DOHH2 (cell line): ENCODE results near the gene BRAP.
"Not testable (repeated sequence)": the region's sequence is repeated elsewhere in the genome, so short reads cannot be mapped to it uniquely, and the experiment has no call there.

ENCODE experiments used
- H3F3A ChIP-seq: fragments of 200-600 bp; sonication (generic), shearing (Covaris generic); 2 replicates; pipeline ENCODE4 v1.6.0; 2016; ENCODE audit warnings: antibody characterized with exemption, mild to moderate bottlenecking; ENCODE audit not compliant: control insufficient read depth, insufficient read depth
- H3K27ac ChIP-seq: fragments of 200-600 bp; sonication (generic); 2 replicates; pipeline ENCODE4 v1.5.1; 2014; ENCODE audit warnings: low read depth, mild to moderate bottlenecking, low read length, moderate library complexity
- H3K27me3 ChIP-seq: fragments of 200-600 bp; sonication (generic); 2 replicates; pipeline ENCODE4 v1.6.1; 2014; ENCODE audit warnings: mild to moderate bottlenecking, low read length, mixed read lengths; ENCODE audit not compliant: control insufficient read depth
- H3K36me3 ChIP-seq: fragments of 200-600 bp; sonication (generic); 2 replicates; pipeline ENCODE4 v1.6.1; 2014; ENCODE audit warnings: mild to moderate bottlenecking, low read length, moderate library complexity, mixed read lengths; ENCODE audit not compliant: control insufficient read depth
- H3K4me1 ChIP-seq: fragments of 200-600 bp; sonication (generic); 2 replicates; pipeline ENCODE4 v1.6.1; 2014; ENCODE audit warnings: mild to moderate bottlenecking, low read length, mixed read lengths; ENCODE audit not compliant: control insufficient read depth
- H3K4me2 ChIP-seq: fragments of 200-600 bp; sonication (generic); 2 replicates; pipeline ENCODE4 v1.6.0; 2014; ENCODE audit warnings: mild to moderate bottlenecking, low read length, moderate library complexity
- H3K4me3 ChIP-seq: fragments of 200-600 bp; sonication (generic); 2 replicates; pipeline ENCODE4 v1.5.1; 2014; ENCODE audit warnings: mild to moderate bottlenecking, low read length, mixed read lengths
- H3K79me2 ChIP-seq: fragments of 200-600 bp; sonication (generic); 2 replicates; pipeline ENCODE4 v1.6.1; 2014; ENCODE audit warnings: mild to moderate bottlenecking, low read length, mixed read lengths; ENCODE audit not compliant: control insufficient read depth
- H3K9me2 ChIP-seq: fragments of 200-600 bp; sonication (generic); replicated peaks from 2 replicates; pipeline ENCODE4 v1.6.1; 2014; ENCODE audit warnings: mild to moderate bottlenecking, low read length, mixed read lengths; ENCODE audit not compliant: control insufficient read depth
- H3K9me3 ChIP-seq: fragments of 200-600 bp; sonication (generic); 2 replicates; pipeline ENCODE4 v1.6.1; 2014; ENCODE audit warnings: antibody characterized with exemption, low read length, mixed read lengths; ENCODE audit not compliant: control insufficient read depth, insufficient read depth
- H4K20me1 ChIP-seq: fragments of 200-600 bp; sonication (generic); 2 replicates; pipeline ENCODE4 v1.6.0; 2014; ENCODE audit warnings: low read depth, mild to moderate bottlenecking, antibody characterized with exemption, low read length, moderate library complexity; ENCODE audit not compliant: control insufficient read depth, insufficient read depth
- EZH2phosphoT487 ChIP-seq: fragments of 200-600 bp; sonication (generic); IDR thresholded peaks from 2 replicates; pipeline ENCODE4 v1.6.1; 2017; ENCODE audit warnings: borderline replicate concordance, mild to moderate bottlenecking, antibody characterized with exemption, low read length, moderate library complexity, mixed read lengths
- TF ChIP-seq, protein P1 (sequence below): fragments of 200-600 bp; sonication (generic); IDR thresholded peaks from one replicate; pipeline ENCODE4 v1.5.1; 2014; ENCODE audit warnings: antibody characterized with exemption, mild to moderate bottlenecking, low read depth, low read length; ENCODE audit not compliant: poor library complexity, severe bottlenecking

The BRAP gene

DNA sequence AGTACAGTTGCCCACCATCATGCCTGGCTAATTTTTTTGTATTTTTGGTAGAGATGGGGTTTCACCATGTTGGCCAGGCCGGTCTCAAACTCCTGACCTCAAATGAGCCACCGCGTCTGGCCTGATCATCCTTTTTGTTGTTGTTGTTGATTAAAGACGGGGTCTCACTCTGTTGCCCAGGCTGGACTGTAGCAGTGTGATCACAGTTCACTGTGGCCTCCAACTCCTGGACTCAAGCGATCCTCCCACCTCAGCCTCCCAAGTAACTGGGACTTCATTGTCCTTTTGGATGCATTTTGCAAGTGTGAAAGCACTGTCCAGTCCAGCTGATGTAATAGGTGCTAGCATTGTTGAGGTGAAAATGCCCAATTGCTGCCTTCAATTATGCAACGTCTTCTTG lies 59.5 kb downstream of the BRAP start:
- H3K27ac ChIP-seq: no peak overlapping the region
- H4K20me1 ChIP-seq: no peaks in the 10 kb centered on the region
- H3K27me3 ChIP-seq: no peaks in the 10 kb centered on the region
- H3K4me3 ChIP-seq: no peak overlapping the region
- H3F3A ChIP-seq: no peaks in the 10 kb centered on the region
- H3K79me2 ChIP-seq: no peaks in the 10 kb centered on the region
- no peaks in the 10 kb centered on the region for H3K9me2 ChIP-seq
- H3K4me1 ChIP-seq: no peaks in the 10 kb centered on the region
- H3K36me3 ChIP-seq: no peaks in the 10 kb centered on the region
- H3K9me3 ChIP-seq: no peaks in the 10 kb centered on the region
- TF ChIP-seq, protein P1, sequence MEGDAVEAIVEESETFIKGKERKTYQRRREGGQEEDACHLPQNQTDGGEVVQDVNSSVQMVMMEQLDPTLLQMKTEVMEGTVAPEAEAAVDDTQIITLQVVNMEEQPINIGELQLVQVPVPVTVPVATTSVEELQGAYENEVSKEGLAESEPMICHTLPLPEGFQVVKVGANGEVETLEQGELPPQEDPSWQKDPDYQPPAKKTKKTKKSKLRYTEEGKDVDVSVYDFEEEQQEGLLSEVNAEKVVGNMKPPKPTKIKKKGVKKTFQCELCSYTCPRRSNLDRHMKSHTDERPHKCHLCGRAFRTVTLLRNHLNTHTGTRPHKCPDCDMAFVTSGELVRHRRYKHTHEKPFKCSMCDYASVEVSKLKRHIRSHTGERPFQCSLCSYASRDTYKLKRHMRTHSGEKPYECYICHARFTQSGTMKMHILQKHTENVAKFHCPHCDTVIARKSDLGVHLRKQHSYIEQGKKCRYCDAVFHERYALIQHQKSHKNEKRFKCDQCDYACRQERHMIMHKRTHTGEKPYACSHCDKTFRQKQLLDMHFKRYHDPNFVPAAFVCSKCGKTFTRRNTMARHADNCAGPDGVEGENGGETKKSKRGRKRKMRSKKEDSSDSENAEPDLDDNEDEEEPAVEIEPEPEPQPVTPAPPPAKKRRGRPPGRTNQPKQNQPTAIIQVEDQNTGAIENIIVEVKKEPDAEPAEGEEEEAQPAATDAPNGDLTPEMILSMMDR: no peak
- TF ChIP-seq EZH2phosphoT487: no peak
- no peak overlapping the region for H3K4me2 ChIP-seq

DNA sequence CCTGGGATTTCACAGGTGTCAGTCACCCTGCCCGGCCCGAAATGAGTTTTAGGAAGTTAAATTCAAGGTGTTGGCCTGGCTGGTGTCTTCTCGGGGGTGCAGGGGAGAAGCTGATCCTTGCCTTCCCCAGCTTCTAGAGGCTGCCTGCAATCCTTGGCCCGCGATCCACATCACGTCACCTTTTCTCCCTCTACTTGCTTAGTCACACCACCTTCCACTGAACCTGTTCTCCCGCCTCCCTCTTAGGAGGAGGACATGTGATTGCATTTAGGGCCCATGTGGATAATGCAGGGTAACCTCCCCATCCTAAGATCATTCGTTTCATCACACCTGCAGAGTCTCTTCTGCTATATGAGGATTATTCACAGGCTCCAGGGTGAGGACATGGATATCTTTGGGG lies 61.2 kb downstream of the BRAP start:
- Histone ChIP-seq H3K4me1 (no peaks in the 10 kb centered on the region), H4K20me1 (no peaks in the 10 kb centered on the region), H3K36me3 (no peaks in the 10 kb centered on the region), H3K9me2 (no peaks in the 10 kb centered on the region), H3K79me2 (no peaks in the 10 kb centered on the region), H3F3A (no peaks in the 10 kb centered on the region), H3K4me2 (no peak overlapping the region), H3K9me3 (no peaks in the 10 kb centered on the region), H3K27me3 (no peaks in the 10 kb centered on the region), H3K4me3 (no peak overlapping the region), H3K27ac (no peak overlapping the region)
- TF ChIP-seq, protein P1: no peak
- TF ChIP-seq EZH2phosphoT487: no peak

DNA sequence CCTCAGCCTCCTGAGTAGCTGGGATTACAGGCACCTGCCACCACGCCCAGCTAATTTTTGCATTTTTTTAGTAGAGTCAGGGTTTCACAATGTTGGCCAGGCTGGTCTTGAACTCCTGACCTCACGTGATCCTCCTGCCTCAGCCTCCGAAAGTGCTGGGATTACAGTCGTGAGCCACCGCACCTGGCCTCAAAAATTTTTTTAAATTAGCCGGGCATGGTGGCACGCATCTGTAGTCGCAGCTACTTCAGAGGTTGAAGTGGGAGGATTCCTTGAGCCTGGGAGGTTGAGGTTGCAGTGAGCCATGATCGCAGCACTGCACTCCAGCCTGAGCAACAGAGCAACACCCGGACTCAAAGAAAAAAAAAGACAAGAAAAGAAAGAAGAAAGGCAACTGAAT lies 67.9 kb downstream of the BRAP start:
- H3K4me3 ChIP-seq, H3K27me3 ChIP-seq, H3F3A ChIP-seq, H3K79me2 ChIP-seq, H4K20me1 ChIP-seq, H3K9me3 ChIP-seq, H3K4me2 ChIP-seq, H3K36me3 ChIP-seq, H3K4me1 ChIP-seq, H3K9me2 ChIP-seq, H3K27ac ChIP-seq: not testable (repeated sequence)

DNA sequence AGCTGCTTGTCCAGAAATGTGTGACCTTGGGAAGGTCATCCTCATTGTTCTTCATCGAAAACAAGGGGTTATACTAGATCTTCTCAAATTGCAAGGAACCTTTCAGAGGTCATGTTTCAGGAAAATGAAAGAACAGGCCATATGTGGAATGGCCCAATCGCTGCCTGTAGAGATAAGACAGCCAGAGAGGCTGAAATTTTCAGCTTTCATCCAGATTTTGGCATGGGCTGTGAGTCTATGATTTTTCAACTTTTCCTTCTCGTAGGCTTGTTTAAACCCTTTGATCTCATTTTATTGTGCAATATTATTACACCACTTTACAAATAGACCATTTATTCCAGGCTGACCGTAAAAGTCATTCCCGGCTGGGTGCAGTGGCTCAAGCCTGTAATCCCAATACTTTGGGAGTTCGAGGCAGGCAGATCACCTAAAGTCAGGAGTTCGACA lies 69.6 kb downstream of the BRAP start:
- TF ChIP-seq EZH2phosphoT487: no peak
- TF ChIP-seq, protein P1: no peak
- H3K27ac ChIP-seq: no peak overlapping the region
- no peaks in the 10 kb centered on the region for H3K79me2 ChIP-seq
- no peaks in the 10 kb centered on the region for H3K9me2 ChIP-seq
- no peak overlapping the region for H3K4me3 ChIP-seq
- H3K27me3 ChIP-seq: no peaks in the 10 kb centered on the region
- H3F3A ChIP-seq: no peaks in the 10 kb centered on the region
- H4K20me1 ChIP-seq: no peaks in the 10 kb centered on the region
- H3K4me1 ChIP-seq: no peaks in the 10 kb centered on the region
- no peaks in the 10 kb centered on the region for H3K9me3 ChIP-seq
- H3K4me2 ChIP-seq: no peak overlapping the region
- H3K36me3 ChIP-seq: no peaks in the 10 kb centered on the region
